Adipose tissue (tissue), 3 donors: ENCODE data around the gene ITGAL. TPM values are rescaled to one million over a fixed set of nuclear protein-coding genes. Genes with fewer than 3 reads are reported as not detected.

ENCODE experiments used
- H3K27ac ChIP-seq: one replicate; pipeline ENCODE4 v1.5.1; 2013; ENCODE audit warnings: low read depth, low read length
- WGBS, 3 donors: extraction: QIAGEN DNeasy Blood & Tissue Kit; methylation state at CpG; one replicate each; pipeline ENCODE4 v1.1.7; 2013; 5-methylcytosine and 5-hydroxymethylcytosine counted together
- polyA plus RNA-seq, 3 donors: library from polyadenylated mRNA; stranded (reverse); fragments of 200-250 nt; gene quantifications; one replicate each; pipeline ENCODE4 v1.2.3, GENCODE V29; 2013
- donor health status: healthy with polysubstance abuse.
- donor health status: Bipolar disorder and iron deficiency.
- donor health status: healthy.

The ITGAL gene
- polyA plus RNA-seq, 3 donors: 1.2 to 5.3 (median 4.3) TPM

- H3K27ac ChIP-seq: no peak overlapping the region
- 85 to 95% (median 89%) methylated on average over 3 of the region's 3 CpGs for WGBS, 3 donors
Measured at GRCh38 chr16:30482366-30482765, 9.8 kb downstream of the ITGAL start.

GRCh38 chr16:30484887-30485286, 12.3 kb downstream of the ITGAL start:
- no peak overlapping the region for H3K27ac ChIP-seq

- H3K27ac ChIP-seq: no peak overlapping the region
- 77 to 91% (median 86%) methylated on average over 7 of the region's 7 CpGs for WGBS, 3 donors
Measured at GRCh38 chr16:30485818-30486436, 13.4 kb downstream of the ITGAL start.

- WGBS, 3 donors: 59 to 73% (median 67%) methylated on average over 11 of the region's 11 CpGs
- no peak overlapping the region for H3K27ac ChIP-seq
Measured at GRCh38 chr16:30488764-30489605, 16.4 kb downstream of the ITGAL start.

- WGBS, 3 donors: 70 to 83% (median 75%) methylated on average over 6 of the region's 6 CpGs
- no peak overlapping the region for H3K27ac ChIP-seq
Measured at GRCh38 chr16:30490210-30490609, 17.7 kb downstream of the ITGAL start.

GRCh38 chr16:30491229-30491628, 18.7 kb downstream of the ITGAL start:
- H3K27ac ChIP-seq: no peak overlapping the region
- 82 to 94% (median 91%) methylated on average over 4 of the region's 4 CpGs for WGBS, 3 donors

GRCh38 chr16:30491744-30492308, 19.3 kb downstream of the ITGAL start:
- no peak overlapping the region for H3K27ac ChIP-seq
- WGBS, 3 donors: 32 to 62% (median 42%) methylated on average over 5 to 6 of the region's 6 CpGs

GRCh38 chr16:30493941-30494488, 21.5 kb downstream of the ITGAL start:
- 79 to 87% (median 82%) methylated on average over 11 of the region's 11 CpGs for WGBS, 3 donors
- no peak overlapping the region for H3K27ac ChIP-seq

GRCh38 chr16:30494709-30495108, 22.2 kb downstream of the ITGAL start:
- 66 to 78% (median 73%) methylated on average over 12 of the region's 12 CpGs for WGBS, 3 donors
- H3K27ac ChIP-seq: no peak overlapping the region

- H3K27ac ChIP-seq: no peak overlapping the region
- 64 to 81% (median 76%) methylated on average over 8 of the region's 8 CpGs for WGBS, 3 donors
Measured at GRCh38 chr16:30499284-30499683, 26.7 kb downstream of the ITGAL start.

- 75 to 83% (median 78%) methylated on average over 6 of the region's 6 CpGs for WGBS, 3 donors
Measured at GRCh38 chr16:30503403-30504296, 31.1 kb downstream of the ITGAL start.

GRCh38 chr16:30509081-30509765, 36.7 kb downstream of the ITGAL start:
- no peak overlapping the region for H3K27ac ChIP-seq
- WGBS, 3 donors: 62 to 75% (median 73%) methylated on average over 4 of the region's 4 CpGs

More at GRCh38 chr16:30503403-30504296, 31.1 kb downstream of the ITGAL start:
- no peak overlapping the region for H3K27ac ChIP-seq

GRCh38 chr16:30510376-30510938, 37.9 kb downstream of the ITGAL start:
- 69 to 79% (median 71%) methylated on average over 4 of the region's 4 CpGs for WGBS, 3 donors
- no peak overlapping the region for H3K27ac ChIP-seq

- WGBS, 3 donors: 86 to 97% (median 90%) methylated on average over 3 of the region's 3 CpGs
- H3K27ac ChIP-seq: no peak overlapping the region
Measured at GRCh38 chr16:30511509-30511908, 39.0 kb downstream of the ITGAL start.

GRCh38 chr16:30515275-30515674, 42.7 kb downstream of the ITGAL start:
- WGBS, 3 donors: 80 to 87% (median 83%) methylated on average over 2 of the region's 2 CpGs
- no peak overlapping the region for H3K27ac ChIP-seq

- WGBS, 3 donors: 89 to 90% (median 90%) methylated on average over 8 to 10 of the region's 10 CpGs
Measured at GRCh38 chr16:30518552-30518951, 46.0 kb downstream of the ITGAL start.

More at GRCh38 chr16:30518552-30518951, 46.0 kb downstream of the ITGAL start:
- no peak overlapping the region for H3K27ac ChIP-seq
